EH (cell line): Measurements from ENCODE around the gene NET1.

Experiments used
- DNase-seq: peaks from one replicate; pipeline ENCODE4 v3.0.0-alpha.2; 2015; ENCODE audit warnings: low read depth

Gene NET1

DNA sequence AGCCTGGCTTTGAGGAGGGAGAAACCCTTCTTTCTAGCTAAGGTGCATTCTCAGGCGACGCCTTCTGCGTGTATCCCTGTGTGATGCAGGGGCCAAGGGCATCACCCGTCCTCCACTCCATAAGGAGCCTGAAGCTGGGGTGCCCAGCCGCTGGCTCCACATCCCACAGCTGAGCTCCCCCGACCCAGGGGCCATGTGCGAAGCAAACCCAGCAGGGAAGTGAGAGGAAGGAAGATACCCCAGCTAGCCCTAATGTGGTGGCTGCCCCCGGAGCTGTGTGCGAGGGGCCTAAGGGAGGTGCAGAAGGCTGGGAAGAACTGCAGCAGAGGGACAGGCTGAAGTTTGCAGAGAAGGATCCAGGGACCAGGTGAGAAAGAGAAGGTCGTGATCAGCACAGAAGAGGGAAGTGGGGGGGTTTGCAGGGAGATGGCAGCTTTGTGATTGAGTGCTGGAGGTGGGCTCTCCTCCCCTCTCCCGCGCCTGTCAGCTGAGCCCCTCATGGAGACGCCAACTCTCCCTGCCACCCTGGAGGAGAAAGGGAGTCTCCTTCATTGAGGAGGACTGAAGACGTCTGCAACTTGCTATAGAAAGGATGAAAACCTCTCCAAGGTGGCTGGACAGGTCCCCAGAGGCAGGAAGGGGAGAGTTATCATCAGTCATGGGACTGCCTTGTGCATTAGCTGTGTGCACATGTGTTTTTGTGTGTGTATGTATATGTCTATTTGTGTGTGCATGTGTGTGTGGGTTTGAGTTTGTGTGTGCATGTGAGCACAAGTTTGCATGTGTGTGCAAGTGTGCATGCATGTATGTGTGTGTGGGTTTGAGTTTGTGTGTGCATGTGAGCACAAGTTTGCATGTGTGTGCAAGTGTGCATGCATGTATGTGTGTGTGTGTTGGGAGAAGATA is 90.5 kb downstream of the NET1 start:
- DNase-seq = no peak

DNA sequence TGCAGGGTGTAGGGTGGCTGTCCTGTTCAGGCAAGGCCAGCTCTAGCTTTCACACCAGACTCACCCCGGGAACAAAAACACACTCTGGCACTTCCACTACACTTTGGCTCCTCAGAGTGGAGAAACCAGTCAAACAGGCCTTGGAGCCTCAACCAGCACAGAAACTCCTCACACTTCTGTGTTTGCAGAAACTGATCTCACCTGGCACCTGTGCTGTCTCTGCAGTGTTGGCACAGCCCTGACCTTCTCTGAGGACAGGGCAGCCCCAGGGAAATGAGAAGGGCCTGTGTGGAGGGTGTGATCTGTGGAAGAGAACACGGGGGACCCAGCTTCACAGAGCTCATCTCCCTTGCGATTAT is 91.1 kb downstream of the NET1 start:
- DNase-seq = no peak

DNA sequence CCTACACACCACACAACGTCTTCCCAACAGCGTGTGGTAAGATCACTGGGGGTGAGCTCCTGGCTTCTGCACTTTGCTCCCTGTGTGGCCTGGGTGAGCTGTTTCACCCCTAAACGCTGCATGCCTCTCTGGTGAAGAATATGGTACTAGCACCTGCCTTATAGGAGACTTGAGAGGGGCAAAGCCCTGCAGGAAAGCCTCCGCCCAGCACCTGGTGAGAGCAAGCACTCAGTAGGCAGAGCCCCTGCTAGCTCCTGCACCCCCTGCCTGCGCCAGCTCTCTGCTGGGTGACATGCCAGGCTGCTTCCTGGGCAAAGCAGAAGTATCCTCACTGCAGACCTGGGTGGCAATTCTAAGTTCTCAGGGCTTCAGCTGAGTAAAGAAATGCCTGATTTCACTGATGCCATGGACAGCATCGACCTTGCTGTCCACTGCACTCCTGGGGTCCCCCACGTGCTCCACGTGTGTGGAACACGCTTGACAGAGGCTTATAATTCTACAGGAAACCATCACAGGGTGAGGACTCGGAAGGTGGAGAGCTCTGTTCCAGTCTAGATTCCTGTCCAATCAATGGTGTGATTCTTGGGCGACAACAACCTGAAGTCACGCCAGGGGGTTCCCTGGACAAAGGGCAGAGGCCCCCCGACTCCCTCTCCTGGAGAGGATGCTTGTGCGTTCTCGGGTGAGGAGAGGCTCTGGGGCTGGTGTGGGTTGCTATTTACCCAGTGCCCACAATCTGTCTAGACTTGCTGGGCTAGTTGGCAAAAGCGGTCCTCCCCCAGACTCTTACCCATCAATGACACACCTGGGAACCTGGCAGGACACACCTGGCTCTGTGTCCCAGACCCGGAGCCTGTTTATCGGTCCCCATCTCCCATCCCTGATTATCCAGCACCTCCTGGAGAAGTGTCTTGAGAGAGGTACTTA is 92.1 kb downstream of the NET1 start:
- no peak for DNase-seq

DNA sequence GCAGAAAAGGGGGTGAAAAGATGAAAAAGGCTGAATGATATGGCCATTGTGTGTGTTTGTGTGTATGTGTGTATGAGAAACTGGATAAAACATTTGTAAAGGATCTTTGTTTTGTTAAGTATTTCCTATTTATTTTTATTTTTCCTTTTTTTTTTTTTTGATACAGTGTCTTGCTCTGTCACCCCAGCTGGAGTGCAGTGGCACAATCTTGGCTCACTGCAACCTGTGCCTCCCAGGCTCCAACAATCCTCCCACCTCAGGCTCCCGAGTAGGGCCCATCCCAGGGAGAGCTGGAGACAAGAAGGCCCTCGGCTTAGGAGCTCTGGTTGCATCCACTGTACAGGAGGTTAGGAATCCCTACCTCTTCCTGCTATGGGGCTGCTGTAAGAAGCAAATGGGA is 93.9 kb downstream of the NET1 start:
- DNase-seq = no peak

DNA sequence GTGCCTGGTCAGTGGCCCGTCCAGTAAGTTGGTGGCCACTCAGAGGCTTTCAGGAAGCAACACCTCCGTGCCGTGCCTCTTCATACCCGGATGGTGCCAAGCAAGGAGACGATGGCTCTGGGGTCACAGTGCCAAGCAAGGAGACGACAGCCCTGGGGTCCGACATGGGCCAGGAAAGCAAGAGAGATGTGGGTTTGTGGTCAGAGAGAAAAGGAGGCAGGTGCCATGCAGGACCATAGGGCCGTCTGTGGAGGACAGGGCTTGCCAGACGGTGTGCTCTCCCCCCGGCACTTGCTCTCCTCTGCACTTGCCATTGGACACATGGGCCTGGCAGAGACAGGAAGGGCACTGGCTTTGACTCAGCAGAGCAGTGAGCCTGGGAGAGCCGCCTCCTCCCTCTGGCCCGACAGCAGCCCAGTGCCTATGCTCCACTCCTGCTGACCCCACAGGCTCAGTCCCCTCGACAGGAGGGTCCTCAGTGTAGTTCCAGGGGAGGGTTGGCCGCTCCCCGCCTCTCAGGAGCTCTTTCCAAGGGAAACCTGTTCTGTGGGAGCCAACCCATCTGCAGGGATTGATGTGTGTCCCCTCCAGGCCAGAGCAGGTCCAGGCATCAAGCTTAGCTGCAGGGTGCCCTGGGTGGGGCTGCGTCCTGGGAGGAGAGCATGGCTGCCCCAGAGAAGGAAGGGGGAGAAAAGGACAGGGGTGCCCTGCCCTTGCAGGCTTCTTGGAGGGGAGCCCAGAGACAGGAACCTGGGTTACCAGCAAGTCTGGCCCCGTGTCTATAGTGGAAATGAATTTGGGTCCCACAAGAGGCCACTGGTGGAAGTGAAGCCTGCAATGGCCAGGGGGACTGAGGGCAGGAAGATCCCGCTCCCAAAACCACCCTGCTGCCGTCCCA is 94.6 kb downstream of the NET1 start:
- no peak for DNase-seq

DNA sequence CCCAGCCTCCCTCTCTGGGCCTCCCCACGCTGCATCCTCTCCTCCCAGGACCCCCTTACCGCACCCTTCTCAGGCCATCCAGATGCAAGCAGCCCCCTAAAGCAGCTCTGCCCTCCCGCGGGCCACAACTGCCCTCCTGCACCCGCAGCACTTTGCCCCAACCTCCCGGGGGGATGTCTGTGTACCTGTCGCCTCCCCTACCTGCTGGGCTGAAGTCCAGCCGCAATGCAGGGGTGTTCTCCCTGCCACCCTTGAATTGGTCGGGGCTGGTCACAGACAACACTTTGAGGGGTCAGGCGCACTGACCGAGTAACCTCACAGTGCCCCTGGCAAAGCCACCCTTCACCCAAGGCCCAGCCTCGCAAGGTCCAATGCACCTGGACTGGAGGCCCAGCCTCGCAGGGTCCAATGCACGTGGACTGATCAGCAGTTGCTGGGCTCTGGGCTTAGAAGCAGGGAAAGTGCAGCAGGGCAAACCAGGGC is 95.3 kb downstream of the NET1 start:
- DNase-seq = no peak

DNA sequence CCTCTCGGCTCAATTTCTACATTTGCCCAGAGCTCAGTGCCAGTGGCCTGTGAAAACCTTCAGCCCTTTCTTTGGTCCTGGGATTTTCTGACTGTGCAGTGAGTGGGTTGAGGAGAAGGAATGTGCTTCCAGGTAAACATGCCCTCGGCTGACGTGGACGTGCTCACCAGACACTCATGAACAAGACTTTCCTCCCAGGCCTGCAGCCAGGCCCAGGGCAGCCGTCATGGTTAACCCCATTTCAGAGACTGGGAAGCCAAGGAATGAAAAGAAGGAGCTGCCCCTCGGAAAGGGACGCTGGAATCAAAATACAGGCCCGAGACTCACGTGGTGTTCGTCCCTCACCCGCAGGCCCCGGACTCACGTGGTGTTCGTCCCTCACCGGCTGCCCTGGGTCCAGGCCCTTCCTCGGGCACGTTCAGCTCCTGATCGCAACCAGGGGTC is 95.8 kb downstream of the NET1 start:
- DNase-seq = no peak
